GM21390 (cell line): ENCODE data around the gene UBE2E3.
"Not testable (repeated sequence)": the region's sequence is repeated elsewhere in the genome, so short reads cannot be mapped to it uniquely, and the experiment has no call there.

Source experiments
- ATAC-seq: cut with Tn5 transposase; IDR thresholded peaks from one replicate; pipeline ENCODE4 v1.9.1; 2021; ENCODE audit not compliant: unreplicated experiment

UBE2E3 gene

DNA sequence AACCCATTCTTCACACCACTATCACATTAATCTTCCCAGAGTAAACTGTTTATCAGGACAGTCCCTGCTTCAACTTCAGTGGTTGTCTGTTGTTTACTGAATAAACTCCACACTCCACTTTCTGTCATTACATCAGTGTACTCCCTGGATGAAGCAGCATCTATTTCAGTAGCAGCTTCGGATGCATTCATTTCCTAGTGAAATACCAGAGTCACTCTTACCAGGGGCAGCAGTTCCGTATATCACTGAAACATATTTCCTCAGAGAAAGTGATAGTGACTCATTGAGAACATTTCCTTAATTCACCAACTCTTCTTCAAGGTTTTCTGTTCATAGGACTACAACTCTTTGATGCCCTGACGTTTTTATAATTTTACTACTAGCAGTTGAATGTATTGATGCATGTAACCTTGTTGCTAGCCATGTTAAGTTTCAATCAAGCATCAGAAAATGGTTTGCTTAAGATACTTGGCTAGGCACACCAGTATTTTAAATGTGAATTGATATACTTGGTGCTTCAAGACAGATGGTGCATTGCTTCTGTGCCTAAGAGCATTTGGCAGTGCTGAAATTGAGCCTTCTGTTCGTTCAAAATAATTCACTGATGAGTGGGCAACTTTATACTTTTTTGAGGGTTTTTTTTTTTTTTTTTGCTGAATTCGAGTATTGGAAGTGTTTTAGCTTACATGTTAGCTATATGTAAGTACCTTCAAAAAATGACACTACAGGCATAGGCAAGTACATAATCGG is 92.3 kb downstream of the UBE2E3 start:
- ATAC-seq: peak; percentile 42

- ATAC-seq: no peak
These were observed 93.5 kb downstream of the UBE2E3 start for GRCh38 chr2:181073896-181074295.

GRCh38 chr2:181074457-181074856 is 94.1 kb downstream of the UBE2E3 start:
- no peak for ATAC-seq

DNA sequence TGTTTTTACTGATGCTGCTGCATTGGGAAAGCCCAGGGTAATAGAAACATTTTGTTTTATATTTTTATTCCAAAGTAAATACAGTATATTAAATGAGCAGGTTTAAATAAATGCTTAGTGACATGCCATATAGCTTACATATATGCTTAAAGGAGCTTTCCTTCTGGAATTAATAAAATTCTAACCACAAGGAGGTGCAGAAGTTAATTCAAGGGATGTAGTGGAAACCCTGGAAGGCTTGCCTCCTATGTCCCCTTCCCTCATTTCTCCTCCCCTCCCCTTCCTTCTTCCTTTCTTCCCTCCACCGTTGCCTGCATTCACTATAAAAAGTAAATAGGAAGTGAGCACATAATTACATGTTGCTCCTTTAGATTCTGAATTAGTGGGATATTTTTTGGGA is 96.3 kb downstream of the UBE2E3 start:
- no peak for ATAC-seq

- peak; percentile 92 for ATAC-seq
These were observed 96.8 kb downstream of the UBE2E3 start for GRCh38 chr2:181077128-181077709.

GRCh38 chr2:181083140-181083539 is 102.7 kb downstream of the UBE2E3 start:
- ATAC-seq: no peak

GRCh38 chr2:181085734-181086133 is 105.3 kb downstream of the UBE2E3 start:
- ATAC-seq: no peak

DNA sequence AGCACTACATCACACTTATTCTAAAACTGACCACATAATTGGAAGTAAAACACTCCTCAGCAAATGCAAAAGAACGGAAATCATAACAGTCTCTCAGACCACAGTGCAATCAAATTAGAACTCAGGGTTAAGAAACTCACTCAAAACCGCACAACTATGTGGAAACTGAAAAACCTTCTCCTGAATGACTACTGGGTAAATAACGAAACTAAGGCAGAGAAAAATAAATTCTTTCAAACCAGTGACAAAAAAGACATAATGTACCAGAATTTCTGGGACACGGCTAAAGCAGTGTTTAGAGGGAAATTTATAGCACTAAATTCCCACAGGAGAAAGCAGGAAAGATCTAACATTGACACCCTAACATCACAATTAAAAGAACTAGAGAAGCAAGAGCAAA is 111.5 kb downstream of the UBE2E3 start:
- not testable (repeated sequence) for ATAC-seq

- no peak for ATAC-seq
These were observed 115.1 kb downstream of the UBE2E3 start for GRCh38 chr2:181095486-181095885.

DNA sequence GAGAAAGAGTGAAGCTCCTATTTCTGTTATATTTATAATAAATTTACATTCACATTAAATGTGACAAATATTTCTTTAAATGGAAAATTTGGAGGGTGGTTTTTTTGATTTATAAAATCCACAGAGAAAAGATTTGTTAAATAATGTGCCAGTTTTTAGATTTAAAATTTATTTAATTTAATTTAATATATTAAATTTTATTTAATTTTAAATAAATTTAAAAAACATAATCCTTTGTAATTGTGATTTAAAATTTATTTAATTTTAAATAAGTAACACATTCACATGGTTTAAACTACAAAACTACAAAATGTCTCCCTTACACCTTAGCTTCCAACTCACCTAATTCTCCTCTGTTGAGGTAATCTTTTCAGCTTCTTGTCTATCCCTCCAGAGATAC is 123.3 kb downstream of the UBE2E3 start:
- ATAC-seq: no peak

GRCh38 chr2:181104512-181105115 is 124.2 kb downstream of the UBE2E3 start:
- no peak for ATAC-seq

GRCh38 chr2:181105562-181105961 is 125.2 kb downstream of the UBE2E3 start:
- no peak for ATAC-seq

GRCh38 chr2:181106229-181106628 is 125.8 kb downstream of the UBE2E3 start:
- ATAC-seq: no peak

DNA sequence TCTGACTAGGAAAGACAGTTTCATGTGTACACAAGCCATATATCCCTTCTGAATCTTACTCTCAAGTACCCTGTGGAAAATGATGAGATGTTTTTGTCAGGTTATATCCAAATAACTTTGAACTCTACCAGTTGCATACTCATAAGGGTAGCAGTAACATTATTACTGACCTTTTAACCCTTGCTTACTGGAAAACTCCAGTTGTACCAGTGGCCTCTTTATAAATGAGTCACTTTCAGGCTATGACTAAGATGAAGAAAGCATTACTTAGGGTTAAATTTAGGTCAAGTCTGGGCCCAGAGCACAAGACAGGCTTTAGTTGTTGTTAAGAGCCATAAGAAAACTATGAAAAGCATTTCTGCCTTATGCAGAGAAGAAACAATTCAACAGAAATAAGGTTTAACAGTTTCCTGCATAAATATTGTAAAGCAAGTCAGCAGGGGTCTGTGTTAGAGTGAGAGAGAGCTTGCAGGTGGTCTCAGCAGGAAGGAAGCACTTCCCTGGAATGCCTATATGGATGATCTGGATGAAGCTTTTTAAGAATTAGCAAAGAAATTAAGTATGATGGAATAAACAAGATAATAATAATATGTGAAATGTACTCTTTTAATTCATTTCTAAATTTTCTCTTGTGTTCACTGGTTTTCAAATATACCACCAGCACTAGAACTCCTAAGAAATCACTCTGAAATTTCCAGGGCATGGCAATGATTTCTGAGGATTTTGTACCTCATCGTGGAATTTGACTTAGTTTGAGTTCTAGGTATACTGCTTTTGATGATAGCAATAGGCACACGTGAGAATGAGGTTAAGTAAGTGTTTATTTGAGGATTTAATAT is 126.6 kb downstream of the UBE2E3 start:
- ATAC-seq: peak; percentile 99

GRCh38 chr2:181107628-181107945 is 127.2 kb downstream of the UBE2E3 start:
- no peak for ATAC-seq

GRCh38 chr2:181111059-181111458 is 130.7 kb downstream of the UBE2E3 start:
- no peak for ATAC-seq

- no peak for ATAC-seq
These were observed 132.5 kb downstream of the UBE2E3 start for GRCh38 chr2:181112916-181113315.
